Ishikawa (cell line): ENCODE data around the gene INSYN2B.

ENCODE experiments used
- CEBPB ChIP-seq: IDR thresholded peaks from 2 replicates; pipeline ENCODE4 v1.6.1; 2012
- CREB1 ChIP-seq: IDR thresholded peaks from 2 replicates; pipeline ENCODE4 v1.6.1; 2012; ENCODE audit warnings: low read depth
- EGR1 ChIP-seq: IDR thresholded peaks from 2 replicates; pipeline ENCODE4 v1.6.1; 2012
- EP300 ChIP-seq: IDR thresholded peaks from 2 replicates; pipeline ENCODE4 v1.6.1; 2012; ENCODE audit warnings: borderline replicate concordance
- FOXM1 ChIP-seq: IDR thresholded peaks from 2 replicates; pipeline ENCODE4 v1.6.1; 2012; ENCODE audit warnings: low read depth, borderline replicate concordance
- NFIC ChIP-seq: IDR thresholded peaks from 2 replicates; pipeline ENCODE4 v1.6.1; 2012
- RAD21 ChIP-seq: IDR thresholded peaks from 2 replicates; pipeline ENCODE4 v1.6.1; 2012; ENCODE audit warnings: low read depth
- TAF1 ChIP-seq: IDR thresholded peaks from 2 replicates; pipeline ENCODE4 v1.6.1; 2012; ENCODE audit warnings: low read depth, mild to moderate bottlenecking
- TCF12 ChIP-seq: IDR thresholded peaks from 2 replicates; pipeline ENCODE4 v1.6.1; 2012; ENCODE audit warnings: low read depth
- TEAD4 ChIP-seq: IDR thresholded peaks from 2 replicates; pipeline ENCODE4 v1.6.1; 2012
- YY1 ChIP-seq: IDR thresholded peaks from 2 replicates; pipeline ENCODE4 v1.6.1; 2012; ENCODE audit warnings: low read depth
- ZBTB7A ChIP-seq: IDR thresholded peaks from 2 replicates; pipeline ENCODE4 v1.6.1; 2012; ENCODE audit warnings: low read depth
- TF ChIP-seq, protein P1 (sequence below): IDR thresholded peaks from 2 replicates; pipeline ENCODE4 v1.6.1; 2012; ENCODE audit warnings: low read depth, mild to moderate bottlenecking
- TF ChIP-seq, protein P2 (sequence below): IDR thresholded peaks from 2 replicates; pipeline ENCODE4 v1.6.1; 2012
- TF ChIP-seq, protein P3 (sequence below): IDR thresholded peaks from 2 replicates; pipeline ENCODE4 v1.6.1; 2012

The INSYN2B gene

DNA sequence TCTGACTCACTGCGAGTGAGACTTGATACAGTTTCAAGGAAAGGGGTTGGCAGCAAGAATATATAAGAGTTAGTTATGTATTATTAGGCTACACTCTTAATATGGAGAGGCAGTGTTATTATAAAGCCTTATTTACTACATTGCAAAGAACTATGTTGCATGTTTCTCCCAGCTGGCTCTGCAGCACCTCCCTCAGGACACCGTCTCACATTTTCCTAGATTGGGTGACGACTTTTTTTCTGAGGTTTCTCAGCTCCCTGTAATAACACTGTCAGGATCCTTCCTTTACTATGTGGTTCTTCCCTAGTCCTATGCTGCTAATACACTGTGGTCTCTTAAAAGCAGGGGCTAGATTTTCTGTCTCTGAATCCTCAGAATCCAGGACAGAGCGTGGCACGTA, 153.7 kb downstream of the INSYN2B start:
- TF ChIP-seq, protein P1, sequence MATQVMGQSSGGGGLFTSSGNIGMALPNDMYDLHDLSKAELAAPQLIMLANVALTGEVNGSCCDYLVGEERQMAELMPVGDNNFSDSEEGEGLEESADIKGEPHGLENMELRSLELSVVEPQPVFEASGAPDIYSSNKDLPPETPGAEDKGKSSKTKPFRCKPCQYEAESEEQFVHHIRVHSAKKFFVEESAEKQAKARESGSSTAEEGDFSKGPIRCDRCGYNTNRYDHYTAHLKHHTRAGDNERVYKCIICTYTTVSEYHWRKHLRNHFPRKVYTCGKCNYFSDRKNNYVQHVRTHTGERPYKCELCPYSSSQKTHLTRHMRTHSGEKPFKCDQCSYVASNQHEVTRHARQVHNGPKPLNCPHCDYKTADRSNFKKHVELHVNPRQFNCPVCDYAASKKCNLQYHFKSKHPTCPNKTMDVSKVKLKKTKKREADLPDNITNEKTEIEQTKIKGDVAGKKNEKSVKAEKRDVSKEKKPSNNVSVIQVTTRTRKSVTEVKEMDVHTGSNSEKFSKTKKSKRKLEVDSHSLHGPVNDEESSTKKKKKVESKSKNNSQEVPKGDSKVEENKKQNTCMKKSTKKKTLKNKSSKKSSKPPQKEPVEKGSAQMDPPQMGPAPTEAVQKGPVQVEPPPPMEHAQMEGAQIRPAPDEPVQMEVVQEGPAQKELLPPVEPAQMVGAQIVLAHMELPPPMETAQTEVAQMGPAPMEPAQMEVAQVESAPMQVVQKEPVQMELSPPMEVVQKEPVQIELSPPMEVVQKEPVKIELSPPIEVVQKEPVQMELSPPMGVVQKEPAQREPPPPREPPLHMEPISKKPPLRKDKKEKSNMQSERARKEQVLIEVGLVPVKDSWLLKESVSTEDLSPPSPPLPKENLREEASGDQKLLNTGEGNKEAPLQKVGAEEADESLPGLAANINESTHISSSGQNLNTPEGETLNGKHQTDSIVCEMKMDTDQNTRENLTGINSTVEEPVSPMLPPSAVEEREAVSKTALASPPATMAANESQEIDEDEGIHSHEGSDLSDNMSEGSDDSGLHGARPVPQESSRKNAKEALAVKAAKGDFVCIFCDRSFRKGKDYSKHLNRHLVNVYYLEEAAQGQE: no peak
- peak; percentile 10; the same call in 1 of the 2 replicates for TF ChIP-seq RAD21

DNA sequence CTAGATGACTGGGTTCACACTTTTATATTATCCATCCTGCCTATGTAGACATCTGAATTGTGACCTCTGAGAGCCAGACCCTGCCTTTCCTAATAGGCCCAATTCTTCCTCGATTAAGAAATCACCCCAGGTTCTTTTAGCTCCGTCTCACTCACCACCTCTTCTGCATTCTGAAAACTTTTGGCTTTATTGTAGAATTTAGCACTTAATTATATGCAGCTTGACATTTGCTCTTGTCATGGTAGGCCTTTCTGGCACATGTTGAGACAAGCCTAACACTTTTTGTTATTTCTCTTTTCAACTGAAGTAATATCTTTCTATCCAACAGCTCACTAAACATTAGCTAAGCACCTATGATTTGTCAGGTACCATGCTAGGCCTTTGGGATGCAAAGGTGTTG, 163.3 kb downstream of the INSYN2B start:
- TF ChIP-seq NFIC (no peak), RAD21 (no peak), TEAD4 (no peak), CEBPB (no peak), TAF1 (no peak), ZBTB7A (no peak), EP300 (no peak), EGR1 (no peak), FOXM1 (no peak)
- TF ChIP-seq, protein P2, sequence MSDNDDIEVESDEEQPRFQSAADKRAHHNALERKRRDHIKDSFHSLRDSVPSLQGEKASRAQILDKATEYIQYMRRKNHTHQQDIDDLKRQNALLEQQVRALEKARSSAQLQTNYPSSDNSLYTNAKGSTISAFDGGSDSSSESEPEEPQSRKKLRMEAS: no peak

DNA sequence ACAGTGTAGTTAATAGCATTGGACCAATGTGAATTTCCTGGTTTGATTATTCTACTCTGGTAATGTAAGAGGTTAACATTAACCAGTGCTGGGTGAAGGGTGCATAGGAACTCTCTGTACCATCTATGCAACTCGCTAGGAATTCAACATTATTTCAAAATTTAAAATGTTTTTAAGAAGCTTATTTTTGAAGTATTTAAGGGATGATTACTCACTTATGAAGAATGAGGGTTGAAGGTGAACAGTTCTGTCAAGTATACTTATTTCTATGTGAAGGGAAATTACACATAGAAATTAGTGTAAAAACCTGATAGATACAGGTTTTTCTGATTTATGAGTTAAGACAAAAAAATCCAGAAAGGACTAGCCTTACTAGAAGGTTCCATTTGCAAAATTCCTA, 165.8 kb downstream of the INSYN2B start:
- TF ChIP-seq CREB1 (no peak), TEAD4 (no peak), TAF1 (no peak), FOXM1 (no peak), RAD21 (no peak), TCF12 (no peak), ZBTB7A (no peak), NFIC (no peak), EGR1 (no peak), CEBPB (no peak), YY1 (no peak)
- TF ChIP-seq, protein P2: no peak
- TF ChIP-seq, protein P1: no peak
- TF ChIP-seq, protein P3, sequence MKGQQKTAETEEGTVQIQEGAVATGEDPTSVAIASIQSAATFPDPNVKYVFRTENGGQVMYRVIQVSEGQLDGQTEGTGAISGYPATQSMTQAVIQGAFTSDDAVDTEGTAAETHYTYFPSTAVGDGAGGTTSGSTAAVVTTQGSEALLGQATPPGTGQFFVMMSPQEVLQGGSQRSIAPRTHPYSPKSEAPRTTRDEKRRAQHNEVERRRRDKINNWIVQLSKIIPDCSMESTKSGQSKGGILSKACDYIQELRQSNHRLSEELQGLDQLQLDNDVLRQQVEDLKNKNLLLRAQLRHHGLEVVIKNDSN: no peak
